NCI-H774 (cell line): Measurements from ENCODE around the gene COPS4.

Source experiments
- DNase-seq: peaks from one replicate; lab custom pipeline; 2025; lab: John Stamatoyannopoulos, UW

COPS4 gene

DNA sequence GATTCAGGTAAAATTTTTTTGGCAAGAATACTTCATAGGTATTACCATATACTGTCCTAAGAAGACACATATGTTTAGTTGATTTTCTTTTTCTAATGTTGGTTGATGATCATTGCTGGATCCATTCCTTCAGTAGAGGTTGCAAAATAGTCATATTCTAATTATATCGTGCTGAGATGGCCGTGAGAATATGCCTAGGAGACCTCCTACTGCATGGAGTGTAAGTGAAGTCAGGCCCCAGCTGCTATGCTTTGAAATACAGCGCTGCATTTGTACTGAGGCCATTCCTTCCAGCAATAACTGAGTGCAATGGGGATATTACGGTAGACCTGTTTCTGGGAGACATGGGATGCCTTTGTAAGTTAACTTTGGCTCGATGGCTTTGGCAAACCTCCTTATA, 86.3 kb downstream of the COPS4 start:
- no peak for DNase-seq

DNA sequence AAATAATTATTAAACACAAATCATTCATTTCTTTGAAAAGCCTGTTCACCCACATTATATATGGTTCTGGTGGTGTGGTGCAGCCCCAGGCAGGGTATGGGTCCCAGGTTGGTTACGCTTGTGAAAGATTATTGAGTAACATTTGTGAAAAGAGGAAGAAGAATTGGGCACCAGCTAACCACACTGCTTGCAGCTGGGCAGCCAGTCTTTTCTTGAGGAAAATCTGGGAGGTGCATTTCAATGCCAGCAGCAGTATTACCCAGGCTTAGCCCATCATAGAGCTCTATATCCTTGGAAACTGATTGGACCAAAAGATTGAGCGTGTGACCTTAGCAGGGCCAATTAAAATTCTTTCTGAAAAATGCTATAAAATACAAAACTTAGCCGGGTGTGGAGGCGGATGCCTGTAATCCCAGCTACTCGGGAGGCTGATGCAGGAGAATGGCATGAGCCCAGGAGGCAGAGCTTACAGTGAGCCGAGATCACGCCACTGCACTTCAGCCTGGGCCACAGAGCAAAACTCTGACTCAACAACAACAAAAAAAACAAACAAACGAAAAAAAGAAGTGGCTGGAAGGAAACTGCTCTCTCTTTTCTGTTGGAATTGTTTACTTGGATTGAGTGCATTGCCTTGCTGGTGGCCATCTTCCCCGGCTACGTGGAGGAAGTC, 89.3 kb downstream of the COPS4 start:
- DNase-seq, result no peak
